Endothelial cell of umbilical vein (primary cell): ENCODE measurements around the gene USP8.
"Not testable (repeated sequence)": the region's sequence is repeated elsewhere in the genome, so short reads cannot be mapped to it uniquely, and the experiment has no call there.

Experiments used
- CTCF ChIP-seq, 2 donors: IDR thresholded peaks; 1 replicate in 1 of 2; 2 replicates in 1 of 2; pipeline ENCODE4 v1.5.1; 2011; ENCODE audit warnings: low read length in 2 of 2, mild to moderate bottlenecking in 2 of 2, moderate library complexity in 2 of 2, control low read depth in 1 of 2, inconsistent platforms in 1 of 2, low read depth in 1 of 2; ENCODE audit not compliant: insufficient read depth in 1 of 2; ENCODE audit errors: extremely low read depth in 1 of 2
- MYC ChIP-seq: IDR thresholded peaks from one replicate; pipeline ENCODE4 v1.6.1; 2011; ENCODE audit warnings: mild to moderate bottlenecking, low read depth, low read length
- POLR2A ChIP-seq: IDR thresholded peaks from 2 replicates; pipeline ENCODE4 v1.6.1; 2012; ENCODE audit warnings: low read depth, mild to moderate bottlenecking, control low read depth, low read length
- POLR2AphosphoS5 ChIP-seq: IDR thresholded peaks from 2 replicates; pipeline ENCODE4 v1.6.1; 2012; ENCODE audit warnings: low read depth, mild to moderate bottlenecking, control low read depth, low read length, moderate library complexity; ENCODE audit not compliant: insufficient read depth
- TF ChIP-seq, protein P1 (sequence below): IDR thresholded peaks from 2 replicates; pipeline ENCODE4 v1.6.1; 2011; ENCODE audit not compliant: insufficient read depth, insufficient read length

- not testable (repeated sequence) for TF ChIP-seq CTCF (IDR thresholded peaks at IDR 0.05; ENCODE audit: extremely low read depth in 1 of 2, insufficient read depth in 1 of 2, low read depth in 1 of 2, low read length in 2 of 2); POLR2A; POLR2AphosphoS5; MYC
- TF ChIP-seq, protein P1, sequence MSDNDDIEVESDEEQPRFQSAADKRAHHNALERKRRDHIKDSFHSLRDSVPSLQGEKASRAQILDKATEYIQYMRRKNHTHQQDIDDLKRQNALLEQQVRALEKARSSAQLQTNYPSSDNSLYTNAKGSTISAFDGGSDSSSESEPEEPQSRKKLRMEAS: not testable (repeated sequence)
These were observed 70.3 kb downstream of the USP8 start for GRCh38 chr15:50494547-50494946.
